Bone marrow (tissue), 2 donors: ENCODE results near the gene SMPDL3B.
"Not testable (repeated sequence)": the region's sequence is repeated elsewhere in the genome, so short reads cannot be mapped to it uniquely, and the experiment has no call there.

Experiments
- DNase-seq, 2 donors: peaks; one replicate each; lab custom pipeline; 2025; lab: John Stamatoyannopoulos, UW

The SMPDL3B gene

GRCh38 chr1:27970401-27970800, 35.6 kb downstream of the SMPDL3B start:
- no peak for DNase-seq

- no peak for DNase-seq
Observed at GRCh38 chr1:27971674-27972073, 36.9 kb downstream of the SMPDL3B start.

GRCh38 chr1:27972141-27972540, 37.3 kb downstream of the SMPDL3B start:
- no peak for DNase-seq

GRCh38 chr1:27973771-27974416, 39.1 kb downstream of the SMPDL3B start:
- no peak for DNase-seq

- DNase-seq, result no peak
Observed at GRCh38 chr1:27974417-27974781, 39.6 kb downstream of the SMPDL3B start.

GRCh38 chr1:27979151-27979858, 44.5 kb downstream of the SMPDL3B start:
- DNase-seq, result peak in 1 of 2 donors; percentile 79

GRCh38 chr1:27979859-27980201, 45.0 kb downstream of the SMPDL3B start:
- DNase-seq, result no peak

GRCh38 chr1:27980216-27980845, 45.5 kb downstream of the SMPDL3B start:
- DNase-seq, result no peak

GRCh38 chr1:27981145-27981544, 46.3 kb downstream of the SMPDL3B start:
- DNase-seq, result no peak

- no peak for DNase-seq
Observed at GRCh38 chr1:27990920-27991537, 56.2 kb downstream of the SMPDL3B start.

GRCh38 chr1:27992276-27992675, 57.5 kb downstream of the SMPDL3B start:
- DNase-seq, result peak in 1 of 2 donors; percentile 50

GRCh38 chr1:27993241-27993640, 58.4 kb downstream of the SMPDL3B start:
- DNase-seq, result no peak

GRCh38 chr1:27994060-27994459, 59.3 kb downstream of the SMPDL3B start:
- no peak for DNase-seq

- DNase-seq, result not testable (repeated sequence)
Observed at GRCh38 chr1:27994526-27994925, 59.7 kb downstream of the SMPDL3B start.

GRCh38 chr1:27999055-27999454, 64.3 kb downstream of the SMPDL3B start:
- no peak for DNase-seq

- no peak for DNase-seq
Observed at GRCh38 chr1:28002600-28002999, 67.8 kb downstream of the SMPDL3B start.

- not testable (repeated sequence) for DNase-seq
Observed at GRCh38 chr1:28003117-28003516, 68.3 kb downstream of the SMPDL3B start.
